Endothelial cell of umbilical vein (primary cell): ENCODE results near the gene MADCAM1. TPM values are rescaled to one million over a fixed set of nuclear protein-coding genes. Genes with fewer than 3 reads are reported as not detected.

Experiments used
- BruUV-seq: library from RNA; stranded (reverse); fragments of 400-500 nt; replicated peaks from 2 replicates; lab custom pipeline; 2021; lab: Mats Ljungman, UMichigan
- CTCF ChIA-PET: fragments of 300-600, 350-600 bp; sonication (Branson Sonifier 250); formaldehyde crosslinking; loops from one replicate; lab custom pipeline; 2021; ENCODE audit warnings: antibody characterized with exemption, inconsistent platforms; lab: Charles Lee
- POLR2A ChIA-PET: fragments of 300-600, 350-600 bp; sonication (Branson Sonifier 250); formaldehyde crosslinking; loops from one replicate; lab custom pipeline; 2021; ENCODE audit warnings: antibody characterized with exemption, inconsistent platforms; lab: Charles Lee
- DNase-seq: peaks from one replicate; pipeline ENCODE4 v3.0.0-alpha.2; 2011; ENCODE audit warnings: low read depth, low spot score
- FAIRE-seq: peaks from 2 replicates; lab custom pipeline; 2011; peaks lifted over from hg19 to GRCh38; lab: Jason Lieb, UNC
- H2AFZ ChIP-seq: 2 replicates; pipeline ENCODE4 v1.6.0; 2012; ENCODE audit warnings: low read depth, low read length, control low read depth, inconsistent platforms
- H3K27ac ChIP-seq: 2 replicates; pipeline ENCODE4 v1.5.1; 2011; ENCODE audit warnings: low read depth, mild to moderate bottlenecking, control low read depth, low read length, moderate library complexity; ENCODE audit not compliant: insufficient read depth
- H3K27me3 ChIP-seq, 2 experiments: 2 replicates each; pipeline versions ENCODE4 v1.6.0 to v1.6.1; 2011; ENCODE audit warnings: low read length in 2 of 2, mixed read lengths in 1 of 2; ENCODE audit not compliant: control insufficient read depth in 2 of 2, insufficient read depth in 2 of 2
- H3K36me3 ChIP-seq, 2 experiments: 2 replicates in 1 of 2; 3 replicates in 1 of 2; pipeline ENCODE4 v1.5.1; 2011; ENCODE audit warnings: low read length in 2 of 2, mild to moderate bottlenecking in 1 of 2, moderate library complexity in 1 of 2; ENCODE audit not compliant: control insufficient read depth in 2 of 2, insufficient read depth in 2 of 2; ENCODE audit errors: extremely low read depth in 1 of 2
- H3K4me1 ChIP-seq: 3 replicates; pipeline ENCODE4 v1.5.1; 2011; ENCODE audit warnings: mild to moderate bottlenecking, low read length; ENCODE audit not compliant: control insufficient read depth, insufficient read depth; ENCODE audit errors: extremely low read depth
- H3K4me2 ChIP-seq: 2 replicates; pipeline ENCODE4 v1.6.1; 2011; ENCODE audit warnings: low read length, control low read depth, mixed read lengths; ENCODE audit not compliant: insufficient read depth
- H3K4me3 ChIP-seq, 3 experiments: fragments of 200-600 bp in 1 of 3; sonication (generic), shearing (Covaris generic) in 1 of 3; replicated peaks in 1 of 3; 2 replicates each; pipeline ENCODE4 v1.5.1; 2011 to 2016; ENCODE audit warnings: control low read depth in 3 of 3, low read length in 3 of 3, mild to moderate bottlenecking in 2 of 3, inconsistent platforms in 1 of 3, low read depth in 1 of 3, moderate library complexity in 1 of 3; ENCODE audit not compliant: insufficient read depth in 1 of 3
- H3K79me2 ChIP-seq: 2 replicates; pipeline ENCODE4 v1.6.0; 2012; ENCODE audit warnings: low read length, inconsistent platforms; ENCODE audit not compliant: control insufficient read depth, insufficient read depth
- H3K9ac ChIP-seq: replicated peaks from 2 replicates; pipeline ENCODE3; 2011; ENCODE audit warnings: low read length, control low read depth; ENCODE audit not compliant: insufficient read depth; ENCODE audit errors: extremely low read depth
- H3K9me1 ChIP-seq: replicated peaks from 3 replicates; pipeline ENCODE4 v1.6.0; 2011; ENCODE audit warnings: mild to moderate bottlenecking, low read length; ENCODE audit not compliant: control insufficient read depth, insufficient read depth; ENCODE audit errors: extremely low read depth
- H3K9me3 ChIP-seq: replicated peaks from 2 replicates; pipeline ENCODE4 v1.5.1; 2012; ENCODE audit warnings: low read length, inconsistent platforms; ENCODE audit not compliant: control insufficient read depth, insufficient read depth
- H4K20me1 ChIP-seq: replicated peaks from 2 replicates; pipeline ENCODE3; 2011; ENCODE audit warnings: mild to moderate bottlenecking, low read length; ENCODE audit not compliant: control insufficient read depth, insufficient read depth; ENCODE audit errors: extremely low read depth
- EZH2 ChIP-seq: IDR thresholded peaks from 2 replicates; pipeline ENCODE4 v1.6.1; 2012; ENCODE audit warnings: borderline replicate concordance, low read depth, mild to moderate bottlenecking, moderate library complexity, low read length, inconsistent platforms; ENCODE audit not compliant: severe bottlenecking
- FOS ChIP-seq: IDR thresholded peaks from 2 replicates; pipeline ENCODE4 v1.6.1; 2011; ENCODE audit warnings: mild to moderate bottlenecking, low read length, moderate library complexity, borderline replicate concordance; ENCODE audit not compliant: insufficient read depth
- GATA2 ChIP-seq: IDR thresholded peaks from 2 replicates; pipeline ENCODE4 v1.7.0; 2011; ENCODE audit warnings: low read depth, mild to moderate bottlenecking, moderate library complexity, mixed read lengths, low read length; ENCODE audit not compliant: insufficient read length, insufficient read depth
- JUN ChIP-seq: IDR thresholded peaks from 2 replicates; pipeline ENCODE4 v1.6.1; 2011; ENCODE audit warnings: borderline replicate concordance, low read depth; ENCODE audit not compliant: insufficient read length, insufficient read depth
- MYC ChIP-seq: IDR thresholded peaks from one replicate; pipeline ENCODE4 v1.6.1; 2011; ENCODE audit warnings: mild to moderate bottlenecking, low read depth, low read length
- POLR2A ChIP-seq: IDR thresholded peaks from 2 replicates; pipeline ENCODE4 v1.6.1; 2012; ENCODE audit warnings: low read depth, mild to moderate bottlenecking, control low read depth, low read length
- POLR2AphosphoS5 ChIP-seq: IDR thresholded peaks from 2 replicates; pipeline ENCODE4 v1.6.1; 2012; ENCODE audit warnings: low read depth, mild to moderate bottlenecking, control low read depth, low read length, moderate library complexity; ENCODE audit not compliant: insufficient read depth
- dilution Hi-C: fragments of 300-500 bp; cut with MboI; formaldehyde crosslinking; loops from one replicate; pipeline ENCODE4 v1.15.0; 2019; ENCODE audit warnings: low sequenced_read_pairs; ENCODE audit not compliant: extremely low pct_ligation_motif_present
- intact Hi-C: fragments of 100-400 bp; cut with micrococcal nuclease; formaldehyde crosslinking; loops from one replicate; pipeline ENCODE4 v1.10.0; 2022
- polyA plus RNA-seq, 4 experiments: library from polyadenylated mRNA; depleted of rRNA in 3 of 4; stranded (reverse) in 3 of 4; unstranded in 1 of 4; fragments of >200 nt; gene quantifications; 2 replicates each; pipeline versions ENCODE4 v1.2.1 to v1.2.3, GENCODE V29; 2011 to 2012; ENCODE audit warnings: missing spikeins in 1 of 4
- total RNA-seq: library from RNA; stranded (reverse); gene quantifications from 2 replicates; pipeline ENCODE4 v1.2.3, GENCODE V29; 2021
- TF ChIP-seq, protein P1 (sequence below): IDR thresholded peaks from 2 replicates; pipeline ENCODE4 v1.6.1; 2011; ENCODE audit not compliant: insufficient read depth, insufficient read length
- TF ChIP-seq, protein P2 (sequence below), 2 donors: IDR thresholded peaks; 1 replicate in 1 of 2; 2 replicates in 1 of 2; pipeline ENCODE4 v1.5.1; 2011; ENCODE audit warnings: low read length in 2 of 2, mild to moderate bottlenecking in 2 of 2, moderate library complexity in 2 of 2, control low read depth in 1 of 2, inconsistent platforms in 1 of 2, low read depth in 1 of 2; ENCODE audit not compliant: insufficient read depth in 1 of 2; ENCODE audit errors: extremely low read depth in 1 of 2

The MADCAM1 gene
- total and polyA plus RNA-seq, 2 donors (not counting 3 experiments of a cell fraction or from before 2014, with no cell fraction given) = 0.07 to 0.31 TPM

DNA sequence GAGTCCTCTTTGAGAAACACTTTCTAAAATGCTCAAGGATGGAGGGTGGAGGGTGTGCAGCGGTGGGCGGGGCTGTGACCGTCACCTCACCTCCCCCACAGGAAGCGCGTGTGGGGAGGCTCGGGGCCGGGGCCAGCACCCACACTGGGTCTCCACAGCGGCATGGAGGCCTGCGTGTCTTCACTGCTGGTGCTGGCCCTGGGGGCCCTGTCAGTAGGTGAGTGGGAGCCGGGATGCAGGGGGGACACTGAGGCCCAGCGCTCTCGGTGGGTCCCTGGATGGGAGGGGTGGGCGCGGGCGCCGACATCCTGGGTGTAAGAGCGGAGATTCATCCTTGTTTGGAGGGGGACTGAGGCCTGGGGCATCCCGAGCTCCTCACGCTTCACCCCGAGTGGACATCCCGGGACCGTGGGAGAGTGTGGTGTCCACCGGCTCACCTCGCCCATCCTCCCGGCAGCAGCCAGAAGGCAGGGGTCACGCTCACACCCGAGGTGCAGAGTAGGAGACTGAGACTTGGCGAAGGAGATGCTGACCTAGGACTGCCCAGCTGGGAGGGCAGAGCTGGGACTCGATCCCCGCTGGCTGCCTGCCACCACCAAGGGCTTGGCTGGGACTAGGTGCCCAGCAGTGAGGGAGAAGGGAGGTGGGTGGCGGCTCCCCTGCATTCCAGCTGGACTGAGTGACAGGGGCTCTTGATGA, 47.8 kb downstream of the MADCAM1 start, which contains the start of gene GZMM:
GZMM (plus strand) TSS at position 144 of the 699 bp plus-strand sequence; CDS start at position 163, 19 bp downstream.
- H3K36me3 ChIP-seq = peaks cover 0 to 18% of the 10 kb centered on the region in 2 experiments
- ChIA-PET POLR2A (no interaction called here), CTCF (no interaction called here)
- DNase-seq = no peak
- no peaks in the 10 kb centered on the region for H3K27me3 ChIP-seq
- no peaks in the 10 kb centered on the region for H3K4me1 ChIP-seq
- no peak within 1 kb of the TSS for H3K27ac ChIP-seq
- no peak within 1 kb of the TSS for H3K4me2 ChIP-seq
- FAIRE-seq = no peak
- no peaks in the 10 kb centered on the region for H3K9me3 ChIP-seq
- no peaks in the 10 kb centered on the region for H4K20me1 ChIP-seq
- dilution Hi-C loops (no loop called here), intact Hi-C loops (no loop called here)
- no TSS peak for BruUV-seq
- TF ChIP-seq, protein P1, sequence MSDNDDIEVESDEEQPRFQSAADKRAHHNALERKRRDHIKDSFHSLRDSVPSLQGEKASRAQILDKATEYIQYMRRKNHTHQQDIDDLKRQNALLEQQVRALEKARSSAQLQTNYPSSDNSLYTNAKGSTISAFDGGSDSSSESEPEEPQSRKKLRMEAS = no peak
- TF ChIP-seq GATA2 = no peak
- TF ChIP-seq, protein P2, sequence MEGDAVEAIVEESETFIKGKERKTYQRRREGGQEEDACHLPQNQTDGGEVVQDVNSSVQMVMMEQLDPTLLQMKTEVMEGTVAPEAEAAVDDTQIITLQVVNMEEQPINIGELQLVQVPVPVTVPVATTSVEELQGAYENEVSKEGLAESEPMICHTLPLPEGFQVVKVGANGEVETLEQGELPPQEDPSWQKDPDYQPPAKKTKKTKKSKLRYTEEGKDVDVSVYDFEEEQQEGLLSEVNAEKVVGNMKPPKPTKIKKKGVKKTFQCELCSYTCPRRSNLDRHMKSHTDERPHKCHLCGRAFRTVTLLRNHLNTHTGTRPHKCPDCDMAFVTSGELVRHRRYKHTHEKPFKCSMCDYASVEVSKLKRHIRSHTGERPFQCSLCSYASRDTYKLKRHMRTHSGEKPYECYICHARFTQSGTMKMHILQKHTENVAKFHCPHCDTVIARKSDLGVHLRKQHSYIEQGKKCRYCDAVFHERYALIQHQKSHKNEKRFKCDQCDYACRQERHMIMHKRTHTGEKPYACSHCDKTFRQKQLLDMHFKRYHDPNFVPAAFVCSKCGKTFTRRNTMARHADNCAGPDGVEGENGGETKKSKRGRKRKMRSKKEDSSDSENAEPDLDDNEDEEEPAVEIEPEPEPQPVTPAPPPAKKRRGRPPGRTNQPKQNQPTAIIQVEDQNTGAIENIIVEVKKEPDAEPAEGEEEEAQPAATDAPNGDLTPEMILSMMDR (IDR thresholded peaks at IDR 0.05; ENCODE audit: extremely low read depth in 1 of 2, insufficient read depth in 1 of 2, low read depth in 1 of 2, low read length in 2 of 2) = no peak
- TF ChIP-seq POLR2AphosphoS5 = no peak
- TF ChIP-seq JUN = no peak
- TF ChIP-seq EZH2 = no peak
- TF ChIP-seq MYC = no peak
- TF ChIP-seq POLR2A = no peak
- no peak for TF ChIP-seq FOS
- H3K4me3 ChIP-seq = no peak within 1 kb of the TSS
- no peaks in the 10 kb centered on the region for H3K79me2 ChIP-seq
- H3K9ac ChIP-seq = no peak within 1 kb of the TSS
- no peaks in the 10 kb centered on the region for H3K9me1 ChIP-seq
- H2AFZ ChIP-seq = no peak within 1 kb of the TSS
